AG04450 (cell line): Measurements from ENCODE around the gene NR2F6. TPM values are rescaled to one million over a fixed set of nuclear protein-coding genes. Genes with fewer than 3 reads are reported as not detected.

Experiments used
- CTCF ChIA-PET: fragments of 300-600, 350-600 bp; formaldehyde crosslinking; extraction: SDS; loops from one replicate; lab custom pipeline; 2022; ENCODE audit warnings: antibody characterized with exemption, inconsistent platforms; lab: Charles Lee
- POLR2A ChIA-PET: fragments of 350-600 bp; formaldehyde crosslinking; extraction: SDS; loops from one replicate; lab custom pipeline; 2021; ENCODE audit warnings: antibody characterized with exemption, inconsistent platforms; lab: Yijun Ruan, JAX
- DNase-seq: peaks from one replicate; pipeline ENCODE4 v3.0.0-alpha.2; 2011; ENCODE audit warnings: low read depth, low spot score
- H3K27ac ChIP-seq: one replicate; pipeline ENCODE4 v1.5.1; 2012; ENCODE audit warnings: low read depth, low read length, control low read depth
- H3K27me3 ChIP-seq: one replicate; pipeline ENCODE4 v1.6.0; 2012; ENCODE audit warnings: low read length; ENCODE audit not compliant: control insufficient read depth, insufficient read depth
- H3K4me3 ChIP-seq: 2 replicates; pipeline ENCODE4 v1.5.1; 2011; ENCODE audit warnings: mild to moderate bottlenecking, low read depth, low read length, control low read depth
- H3K9me3 ChIP-seq: 2 replicates; pipeline ENCODE4 v1.5.1; 2012; ENCODE audit warnings: low read length; ENCODE audit not compliant: control insufficient read depth, insufficient read depth
- polyA plus RNA-seq: library from polyadenylated mRNA; depleted of rRNA; stranded (reverse); fragments of >200 nt; gene quantifications from 2 replicates; pipeline ENCODE4 v1.2.3, GENCODE V29; 2011
- TF ChIP-seq, protein P1 (sequence below): IDR thresholded peaks from 2 replicates; pipeline ENCODE4 v1.5.1; 2011; ENCODE audit warnings: low read depth, low read length, control low read depth, inconsistent platforms

The NR2F6 gene
- polyA plus RNA-seq, 1 experiment: 16.3 TPM

DNA sequence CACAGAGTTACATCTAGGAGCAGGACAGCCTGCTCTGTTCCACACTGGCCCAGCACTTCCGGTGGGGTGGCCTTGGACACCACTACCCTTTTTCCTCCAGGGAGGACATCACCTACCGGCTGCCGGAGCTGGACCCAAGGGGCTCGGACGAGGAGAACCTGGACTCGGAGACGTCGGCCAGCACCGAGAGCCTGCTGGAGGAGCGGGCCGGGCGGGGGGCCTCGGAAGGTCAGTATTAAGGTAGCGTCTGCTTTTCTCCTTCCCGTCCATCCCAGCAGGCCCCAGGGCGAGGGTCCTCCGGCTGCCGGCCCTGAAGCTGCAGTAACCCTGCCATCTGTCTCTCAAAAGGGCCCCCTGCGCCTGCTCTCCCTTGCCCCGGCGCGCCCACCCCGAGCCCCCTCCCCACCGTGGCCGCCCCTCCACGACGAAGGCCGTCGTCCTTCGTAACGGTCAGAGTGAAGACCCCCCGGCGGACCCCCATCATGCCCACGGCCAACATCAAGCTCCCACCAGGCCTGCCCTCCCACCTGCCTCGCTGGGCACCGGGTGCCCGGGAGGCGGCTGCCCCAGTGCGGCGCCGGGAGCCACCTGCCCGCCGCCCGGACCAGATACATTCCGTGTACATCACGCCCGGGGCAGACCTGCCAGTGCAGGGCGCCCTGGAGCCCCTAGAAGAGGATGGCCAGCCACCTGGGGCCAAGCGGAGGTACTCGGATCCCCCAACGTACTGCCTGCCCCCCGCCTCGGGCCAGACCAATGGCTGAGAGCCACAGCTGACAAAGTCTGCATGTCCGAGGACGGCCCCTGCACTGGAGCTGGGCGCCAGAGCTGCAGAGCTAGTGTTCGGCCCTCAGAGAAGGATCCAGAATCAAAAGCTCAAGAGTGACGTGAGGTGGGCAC is 33.9 kb downstream of the NR2F6 start:
- Histone ChIP-seq H3K27ac (no peak overlapping the region), H3K4me3 (no peak overlapping the region), H3K27me3 (no peaks in the 10 kb centered on the region), H3K9me3 (peaks cover 4% of the 10 kb centered on the region; the same call in 1 of the 2 replicates)
- ChIA-PET CTCF (no interaction called here), POLR2A (no interaction called here)
- TF ChIP-seq, protein P1, sequence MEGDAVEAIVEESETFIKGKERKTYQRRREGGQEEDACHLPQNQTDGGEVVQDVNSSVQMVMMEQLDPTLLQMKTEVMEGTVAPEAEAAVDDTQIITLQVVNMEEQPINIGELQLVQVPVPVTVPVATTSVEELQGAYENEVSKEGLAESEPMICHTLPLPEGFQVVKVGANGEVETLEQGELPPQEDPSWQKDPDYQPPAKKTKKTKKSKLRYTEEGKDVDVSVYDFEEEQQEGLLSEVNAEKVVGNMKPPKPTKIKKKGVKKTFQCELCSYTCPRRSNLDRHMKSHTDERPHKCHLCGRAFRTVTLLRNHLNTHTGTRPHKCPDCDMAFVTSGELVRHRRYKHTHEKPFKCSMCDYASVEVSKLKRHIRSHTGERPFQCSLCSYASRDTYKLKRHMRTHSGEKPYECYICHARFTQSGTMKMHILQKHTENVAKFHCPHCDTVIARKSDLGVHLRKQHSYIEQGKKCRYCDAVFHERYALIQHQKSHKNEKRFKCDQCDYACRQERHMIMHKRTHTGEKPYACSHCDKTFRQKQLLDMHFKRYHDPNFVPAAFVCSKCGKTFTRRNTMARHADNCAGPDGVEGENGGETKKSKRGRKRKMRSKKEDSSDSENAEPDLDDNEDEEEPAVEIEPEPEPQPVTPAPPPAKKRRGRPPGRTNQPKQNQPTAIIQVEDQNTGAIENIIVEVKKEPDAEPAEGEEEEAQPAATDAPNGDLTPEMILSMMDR: no peak
- DNase-seq: no peak

DNA sequence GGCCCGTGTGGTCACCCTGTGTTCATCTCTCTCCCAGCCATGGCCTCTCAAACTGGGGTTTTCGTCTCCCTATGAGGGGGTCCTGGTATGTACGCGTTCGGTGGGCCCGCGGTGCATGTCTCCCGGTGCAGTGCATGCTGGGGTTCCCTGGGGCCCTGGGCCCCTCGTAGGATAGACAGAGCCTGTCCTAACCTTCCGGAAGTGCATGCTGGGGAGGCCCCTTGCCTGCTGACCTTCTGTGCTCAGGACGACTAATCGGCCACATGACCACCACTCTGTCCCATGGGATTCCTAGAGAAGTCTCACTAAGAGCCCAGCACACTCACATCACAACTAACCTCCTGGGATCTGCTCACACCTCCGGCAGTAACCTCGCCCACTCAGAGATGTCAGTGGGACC is 35.4 kb downstream of the NR2F6 start:
- ChIA-PET POLR2A (no interaction called here), CTCF (no interaction called here)
- DNase-seq: no peak
- TF ChIP-seq, protein P1: no peak
- no peaks in the 10 kb centered on the region for H3K27me3 ChIP-seq
- H3K27ac ChIP-seq: no peak overlapping the region
- H3K9me3 ChIP-seq: peaks cover 9% of the 10 kb centered on the region; the same call in 1 of the 2 replicates
- no peak overlapping the region for H3K4me3 ChIP-seq

DNA sequence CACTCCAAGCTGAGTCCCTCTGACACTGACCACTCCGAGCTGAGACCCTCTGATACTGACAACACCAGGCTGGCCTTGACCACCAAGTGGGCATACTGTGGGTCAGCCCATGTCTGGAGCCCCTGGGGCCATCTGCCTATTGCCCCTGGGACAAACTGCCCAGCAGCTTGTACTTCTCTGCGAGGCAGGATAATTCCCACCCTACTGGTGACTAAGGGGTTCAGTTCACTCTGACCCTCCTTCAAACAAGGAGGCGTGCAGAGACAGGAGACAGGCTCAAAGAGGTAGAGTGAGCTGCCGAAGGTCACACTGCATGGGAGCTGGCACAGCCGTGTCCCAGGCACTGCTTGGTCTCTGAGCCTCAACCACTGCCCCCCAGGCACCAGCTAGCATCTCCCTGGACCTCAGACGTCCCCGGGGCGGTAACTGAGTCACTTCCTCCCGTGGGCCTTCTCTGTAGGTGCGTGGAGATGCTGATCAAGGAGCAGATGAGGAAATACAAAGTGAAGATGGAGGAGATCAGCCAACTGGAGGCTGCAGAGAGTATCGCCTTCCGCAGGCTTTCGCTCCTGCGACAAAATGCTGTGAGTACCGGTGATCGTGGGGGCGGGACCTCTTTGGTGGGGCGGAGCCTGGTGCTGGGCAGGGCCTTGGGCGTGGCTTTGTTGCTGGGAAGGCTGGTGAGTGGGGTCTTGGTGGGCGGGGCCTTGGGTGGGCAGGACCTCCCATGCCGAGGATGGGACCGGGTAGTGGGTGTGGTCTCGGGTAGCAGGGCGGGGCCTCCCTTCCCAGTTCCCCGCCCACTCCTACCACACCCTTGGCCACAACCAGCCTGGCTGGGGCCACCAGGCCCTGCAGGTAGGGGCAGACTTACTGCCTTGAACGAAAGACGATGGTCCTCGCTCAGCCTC is 36.3 kb downstream of the NR2F6 start:
- TF ChIP-seq, protein P1: no peak

DNA sequence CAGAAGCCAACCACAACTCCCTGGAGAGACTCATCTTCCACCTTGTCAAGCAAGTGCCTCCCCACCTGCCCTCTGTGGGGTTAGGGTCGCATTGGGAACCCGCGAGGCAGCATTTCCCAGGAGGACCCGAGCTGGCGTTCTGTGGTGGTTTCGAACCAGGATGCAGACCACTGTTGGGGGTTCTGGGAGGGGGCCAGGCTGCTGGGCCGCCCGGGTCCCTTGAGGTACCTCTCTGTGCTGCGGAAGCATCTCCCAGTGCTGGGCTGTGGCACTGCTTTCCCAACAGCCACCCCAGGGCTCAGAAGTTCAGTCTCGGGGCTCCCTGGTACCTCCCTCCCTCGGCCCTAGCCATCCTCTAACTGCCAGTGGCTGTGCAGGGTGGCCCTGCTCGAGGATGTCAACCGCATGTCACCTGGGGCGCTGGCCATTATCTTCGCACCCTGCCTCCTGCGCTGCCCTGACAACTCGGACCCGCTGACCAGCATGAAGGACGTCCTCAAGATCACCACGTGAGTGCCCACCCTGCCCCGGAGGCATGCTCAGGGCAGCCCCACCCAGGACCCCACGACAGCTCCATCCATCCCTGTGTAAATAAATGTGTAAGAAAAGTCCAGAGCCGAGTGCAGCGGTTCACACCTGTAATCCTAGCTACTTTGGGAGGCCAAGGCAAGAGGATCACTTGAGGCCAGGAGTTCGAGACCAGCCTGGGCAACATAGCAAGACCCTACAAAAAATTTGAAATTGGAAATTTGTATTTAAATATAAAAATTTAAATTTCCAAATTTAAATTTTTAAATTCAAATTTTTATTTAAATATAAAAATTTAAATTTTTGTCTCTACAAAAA is 38.8 kb downstream of the NR2F6 start:
- Histone ChIP-seq H3K4me3 (no peak overlapping the region), H3K9me3 (peaks cover 9% of the 10 kb centered on the region; the same call in 1 of the 2 replicates), H3K27ac (no peak overlapping the region), H3K27me3 (no peaks in the 10 kb centered on the region)
- ChIA-PET POLR2A (no interaction called here), CTCF (interaction anchor here (0.6 kb wide), 1 partner anchor 10 kb away, joined by 3 read pairs; no protein-coding TSS in a partner anchor)
- DNase-seq: no peak
- TF ChIP-seq, protein P1: no peak

More for the DNA sequence above, 36.3 kb downstream of the NR2F6 start:
- ChIA-PET POLR2A (interaction anchor here (1.3 kb wide), 1 partner anchor 17 kb away, joined by 3 read pairs; no protein-coding TSS in a partner anchor), CTCF (no interaction called here)
- Histone ChIP-seq H3K27me3 (no peaks in the 10 kb centered on the region), H3K4me3 (no peak overlapping the region), H3K27ac (peak overlapping the region; percentile 31), H3K9me3 (peaks cover 9% of the 10 kb centered on the region; the same call in 1 of the 2 replicates)
- DNase-seq: no peak
